ENCODE data around the gene OR6K3.
"Not testable (repeated sequence)": the region's sequence is repeated elsewhere in the genome, so short reads cannot be mapped to it uniquely, and the experiment has no call there.

OR6K3 gene
- 0 reads per million in 4 experiments for total RNA-seq

- DNase-seq, result no peak
Measured at GRCh38 chr1:158720620-158721019, at the start of gene OR6K3. Gene OR6K3, minus strand, starts transcription at chr1:158720720. Its CDS starts 2,605 bp downstream, at chr1:158718115.

GRCh38 chr1:158754420-158754819, 33.9 kb upstream of the OR6K3 start, which contains the start of gene OR6K6:
Gene OR6K6, plus strand, starts transcription at chr1:158754720. Its CDS starts 168 bp downstream, at chr1:158754888.
- no peak for DNase-seq

GRCh38 chr1:158752155-158752712, 31.7 kb upstream of the OR6K3 start:
- no peak for DNase-seq

GRCh38 chr1:158735848-158736247, 15.3 kb upstream of the OR6K3 start:
- DNase-seq, result no peak

- no peak for DNase-seq
Measured at GRCh38 chr1:158732524-158732923, 12.0 kb upstream of the OR6K3 start.

GRCh38 chr1:158731707-158732106, 11.2 kb upstream of the OR6K3 start:
- no peak for DNase-seq

- DNase-seq, result no peak
Measured at GRCh38 chr1:158730453-158730852, 9.9 kb upstream of the OR6K3 start.

- no peak for DNase-seq
Measured at GRCh38 chr1:158728510-158729225, 8.1 kb upstream of the OR6K3 start.

- no peak for DNase-seq
Measured at GRCh38 chr1:158724442-158724841, 3.9 kb upstream of the OR6K3 start.

GRCh38 chr1:158719664-158720063, 856 bp downstream of the OR6K3 start:
- no peak for DNase-seq

GRCh38 chr1:158717344-158717743, 3.2 kb downstream of the OR6K3 start:
- DNase-seq, result no peak

GRCh38 chr1:158716335-158716734, 4.2 kb downstream of the OR6K3 start:
- DNase-seq, result no peak

GRCh38 chr1:158714754-158715153, 5.8 kb downstream of the OR6K3 start:
- no peak for DNase-seq

- DNase-seq, result no peak
Measured at GRCh38 chr1:158711098-158711497, 9.4 kb downstream of the OR6K3 start.

GRCh38 chr1:158706096-158706495, 14.4 kb downstream of the OR6K3 start:
- no peak for DNase-seq

GRCh38 chr1:158700552-158700951, 20.0 kb downstream of the OR6K3 start, which contains the start of gene OR6K2:
Gene OR6K2, minus strand, starts transcription at chr1:158700652. Its CDS starts 0 bp downstream, at chr1:158700652.
- no peak for DNase-seq

GRCh38 chr1:158694596-158694995, 25.9 kb downstream of the OR6K3 start:
- DNase-seq, result no peak

- no peak for DNase-seq
Measured at GRCh38 chr1:158692356-158692755, 28.2 kb downstream of the OR6K3 start.

- DNase-seq, result no peak
Measured at GRCh38 chr1:158691907-158692306, 28.6 kb downstream of the OR6K3 start.

GRCh38 chr1:158691149-158691548, 29.4 kb downstream of the OR6K3 start:
- not testable (repeated sequence) for DNase-seq

GRCh38 chr1:158689875-158690274, 30.6 kb downstream of the OR6K3 start:
- no peak for DNase-seq

- DNase-seq, result no peak
Measured at GRCh38 chr1:158689110-158689509, 31.4 kb downstream of the OR6K3 start.

- DNase-seq, result not testable (repeated sequence)
Measured at GRCh38 chr1:158688343-158688742, 32.2 kb downstream of the OR6K3 start.

- no peak for DNase-seq
Measured at GRCh38 chr1:158687037-158687436, 33.5 kb downstream of the OR6K3 start.
